ENCODE results near the gene ELOVL3. TPM values are rescaled to one million over a fixed set of nuclear protein-coding genes. Genes with fewer than 3 reads are reported as not detected.

ELOVL3 gene
- total and polyA plus RNA-seq, 2 of the 13 experiments (the other 11 are each of a cell fraction or from before 2014, with no cell fraction given) = 0.58 to 0.69 TPM

DNA sequence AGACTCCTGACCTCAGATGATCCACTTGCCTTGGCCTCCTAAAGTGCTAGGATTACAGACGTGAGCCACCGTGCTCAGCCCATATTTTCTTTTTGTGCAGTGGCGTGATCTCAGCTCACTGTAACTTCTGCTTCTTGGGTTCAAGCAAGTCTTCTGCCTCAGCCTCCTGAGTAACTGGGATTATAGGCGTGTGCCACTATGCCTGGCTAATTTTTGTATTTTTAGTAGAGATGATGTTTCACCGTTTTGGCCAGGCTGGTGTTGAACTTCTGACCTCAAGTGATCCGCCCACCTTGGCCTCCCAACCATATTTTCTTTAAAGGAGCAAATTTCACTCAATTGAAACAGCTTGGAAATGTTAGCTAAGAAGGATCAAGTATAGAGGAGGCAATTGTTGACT, 35.7 kb downstream of the ELOVL3 start:
- ATAC-seq (no peak), DNase-seq (ENCODE audit: low spot score) (no peak), FAIRE-seq (no peak)
- Histone ChIP-seq H3K4me2 (ENCODE audit: low read depth, low read length) (no peak overlapping the region), H4K20me1 (ENCODE audit: insufficient read depth, low read length) (peaks cover 7% of the 10 kb centered on the region), H3K36me3 (replicated peaks in 1 of 2; ENCODE audit: control insufficient read depth in 1 of 2, insufficient read depth in 2 of 2, low read length in 2 of 2) (peaks cover 8 to 55% of the 10 kb centered on the region in 2 experiments), H3K9ac (ENCODE audit: insufficient read depth, low read depth, low read length) (no peak overlapping the region), H2AFZ (ENCODE audit: low read length) (no peak overlapping the region), H3K9me3 (ENCODE audit: low read length) (no peaks in the 10 kb centered on the region), H3K27me3 (ENCODE audit: control insufficient read depth in 1 of 2, insufficient read depth in 2 of 2, low read length in 2 of 2) (no peaks in the 10 kb centered on the region), H3K79me2 (ENCODE audit: insufficient read depth, low read length) (peaks cover 27% of the 10 kb centered on the region), H3K4me1 (ENCODE audit: insufficient read depth, low read length) (peaks cover 16% of the 10 kb centered on the region), H3K4me3 (replicated peaks in 1 of 3; ENCODE audit: insufficient read depth in 1 of 3, low read depth in 2 of 3, low read length in 3 of 3) (no peak overlapping the region), H3K27ac (ENCODE audit: extremely low read length, insufficient read depth, low read length) (no peak overlapping the region)
- intact Hi-C loops (cut with micrococcal nuclease; ENCODE audit: unreplicated experiment) (no loop called here), in situ Hi-C loops (cut with HindIII; ENCODE audit: extremely low pct_ligation_motif_present, low pct_unique_long_range_greater_than_20kb) (no loop called here)
- no TSS peak for BruUV-seq (replicated peaks)
- TF ChIP-seq ZNF816 (CRISPR knock-in tag; IDR thresholded peaks at IDR 0.05; ENCODE audit: borderline replicate concordance) (no peak), TOE1 (CRISPR knock-in tag; IDR thresholded peaks at IDR 0.05) (no peak), ZC3H13 (CRISPR knock-in tag; IDR thresholded peaks at IDR 0.05) (no peak), XBP1 (CRISPR knock-in tag; IDR thresholded peaks at IDR 0.05) (no peak), ZNF841 (CRISPR knock-in tag; IDR thresholded peaks at IDR 0.05; ENCODE audit: borderline replicate concordance) (no peak), ZNF383 (CRISPR knock-in tag; IDR thresholded peaks at IDR 0.05; ENCODE audit: borderline replicate concordance) (no peak)
- TF ChIP-seq, protein P1, sequence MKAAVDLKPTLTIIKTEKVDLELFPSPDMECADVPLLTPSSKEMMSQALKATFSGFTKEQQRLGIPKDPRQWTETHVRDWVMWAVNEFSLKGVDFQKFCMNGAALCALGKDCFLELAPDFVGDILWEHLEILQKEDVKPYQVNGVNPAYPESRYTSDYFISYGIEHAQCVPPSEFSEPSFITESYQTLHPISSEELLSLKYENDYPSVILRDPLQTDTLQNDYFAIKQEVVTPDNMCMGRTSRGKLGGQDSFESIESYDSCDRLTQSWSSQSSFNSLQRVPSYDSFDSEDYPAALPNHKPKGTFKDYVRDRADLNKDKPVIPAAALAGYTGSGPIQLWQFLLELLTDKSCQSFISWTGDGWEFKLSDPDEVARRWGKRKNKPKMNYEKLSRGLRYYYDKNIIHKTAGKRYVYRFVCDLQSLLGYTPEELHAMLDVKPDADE (CRISPR knock-in tag; IDR thresholded peaks at IDR 0.05) = no peak
- 89% methylated on average over 6 of the region's 6 CpGs for WGBS (ENCODE audit: low lambda C conversion rate)
- ChIA-PET CTCF (ENCODE audit: low intra/inter-chr PET ratio, low total read pairs) (no interaction called here), POLR2A (no interaction called here)

DNA sequence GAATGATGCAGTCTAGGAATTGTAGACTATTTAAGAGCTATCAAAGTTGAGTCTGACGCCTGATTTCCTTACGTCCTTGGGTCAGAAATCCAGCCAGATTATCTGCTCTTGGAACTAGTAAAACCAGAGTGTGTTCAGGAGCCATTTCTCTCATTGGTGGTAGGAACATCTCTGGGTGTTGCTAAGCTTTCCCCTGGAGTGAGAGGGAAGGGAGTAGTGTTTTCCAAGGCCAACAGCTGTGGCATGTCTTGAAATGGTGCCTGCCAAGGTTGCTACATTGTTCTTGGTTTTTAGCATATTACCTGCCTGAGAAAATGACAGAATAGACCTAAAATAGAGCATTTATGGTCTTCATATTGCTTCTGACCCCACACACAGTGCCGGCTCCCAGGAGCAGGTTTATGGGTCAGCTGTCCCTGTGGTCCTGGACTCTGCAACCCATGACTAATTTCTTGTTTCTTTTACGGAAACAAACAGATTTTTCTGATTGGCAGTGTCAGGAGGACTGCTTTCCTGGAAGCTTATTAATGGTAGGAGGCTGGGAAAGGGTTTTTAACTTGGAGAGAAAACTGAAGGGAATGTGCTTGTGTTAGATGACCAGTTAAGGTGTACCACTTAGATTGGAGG, 36.8 kb downstream of the ELOVL3 start:
- Histone ChIP-seq H3K36me3 (replicated peaks in 1 of 2; ENCODE audit: control insufficient read depth in 1 of 2, insufficient read depth in 2 of 2, low read length in 2 of 2) (peaks cover 5 to 54% of the 10 kb centered on the region in 2 experiments), H3K27me3 (ENCODE audit: control insufficient read depth in 1 of 2, insufficient read depth in 2 of 2, low read length in 2 of 2) (no peaks in the 10 kb centered on the region), H2AFZ (ENCODE audit: low read length) (no peak overlapping the region), H4K20me1 (ENCODE audit: insufficient read depth, low read length) (peaks cover 7% of the 10 kb centered on the region; the same call in 1 of the 2 replicates), H3K9me3 (ENCODE audit: low read length) (no peaks in the 10 kb centered on the region), H3K27ac (ENCODE audit: extremely low read length, insufficient read depth, low read length) (no peak overlapping the region), H3K79me2 (ENCODE audit: insufficient read depth, low read length) (peaks cover 24% of the 10 kb centered on the region), H3K4me2 (ENCODE audit: low read depth, low read length) (no peak overlapping the region), H3K4me3 (replicated peaks in 1 of 3; ENCODE audit: insufficient read depth in 1 of 3, low read depth in 2 of 3, low read length in 3 of 3) (no peak overlapping the region), H3K9ac (ENCODE audit: insufficient read depth, low read depth, low read length) (no peak overlapping the region), H3K4me1 (ENCODE audit: insufficient read depth, low read length) (peaks cover 16% of the 10 kb centered on the region)
- TF ChIP-seq, protein P2, sequence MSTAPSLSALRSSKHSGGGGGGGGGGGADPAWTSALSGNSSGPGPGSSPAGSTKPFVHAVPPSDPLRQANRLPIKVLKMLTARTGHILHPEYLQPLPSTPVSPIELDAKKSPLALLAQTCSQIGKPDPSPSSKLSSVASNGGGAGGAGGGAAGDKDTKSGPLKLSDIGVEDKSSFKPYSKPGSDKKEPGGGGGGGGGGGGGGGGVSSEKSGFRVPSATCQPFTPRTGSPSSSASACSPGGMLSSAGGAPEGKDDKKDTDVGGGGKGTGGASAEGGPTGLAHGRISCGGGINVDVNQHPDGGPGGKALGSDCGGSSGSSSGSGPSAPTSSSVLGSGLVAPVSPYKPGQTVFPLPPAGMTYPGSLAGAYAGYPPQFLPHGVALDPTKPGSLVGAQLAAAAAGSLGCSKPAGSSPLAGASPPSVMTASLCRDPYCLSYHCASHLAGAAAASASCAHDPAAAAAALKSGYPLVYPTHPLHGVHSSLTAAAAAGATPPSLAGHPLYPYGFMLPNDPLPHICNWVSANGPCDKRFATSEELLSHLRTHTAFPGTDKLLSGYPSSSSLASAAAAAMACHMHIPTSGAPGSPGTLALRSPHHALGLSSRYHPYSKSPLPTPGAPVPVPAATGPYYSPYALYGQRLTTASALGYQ (CRISPR knock-in tag; IDR thresholded peaks at IDR 0.05) = no peak
- TF ChIP-seq ZNF3 (CRISPR knock-in tag; IDR thresholded peaks at IDR 0.05) (no peak), ZNF17 (CRISPR knock-in tag; IDR thresholded peaks at IDR 0.05) (no peak), HMG20B (CRISPR knock-in tag; conservative IDR thresholded peaks at IDR 0.05) (no peak), ZNF160 (CRISPR knock-in tag; IDR thresholded peaks at IDR 0.05) (no peak)
- in situ Hi-C loops (cut with HindIII; ENCODE audit: extremely low pct_ligation_motif_present, low pct_unique_long_range_greater_than_20kb) = no loop called here
- ChIA-PET CTCF (ENCODE audit: low intra/inter-chr PET ratio, low total read pairs) (no interaction called here), POLR2A (no interaction called here)
- FAIRE-seq = no peak
- BruUV-seq (replicated peaks) = no TSS peak
- intact Hi-C loops (cut with micrococcal nuclease; ENCODE audit: unreplicated experiment) = no loop called here
- no peak; the same call in 2 of the 3 replicates for ATAC-seq
- WGBS (ENCODE audit: low lambda C conversion rate) = 89% methylated on average over 4 of the region's 4 CpGs
- DNase-seq (ENCODE audit: low spot score) = no peak

Measured in HepG2 (cell line).